ENCODE results near the gene NUFIP2.
"Not testable (repeated sequence)": the region's sequence is repeated elsewhere in the genome, so short reads cannot be mapped to it uniquely, and the experiment has no call there.

Gene NUFIP2

DNA sequence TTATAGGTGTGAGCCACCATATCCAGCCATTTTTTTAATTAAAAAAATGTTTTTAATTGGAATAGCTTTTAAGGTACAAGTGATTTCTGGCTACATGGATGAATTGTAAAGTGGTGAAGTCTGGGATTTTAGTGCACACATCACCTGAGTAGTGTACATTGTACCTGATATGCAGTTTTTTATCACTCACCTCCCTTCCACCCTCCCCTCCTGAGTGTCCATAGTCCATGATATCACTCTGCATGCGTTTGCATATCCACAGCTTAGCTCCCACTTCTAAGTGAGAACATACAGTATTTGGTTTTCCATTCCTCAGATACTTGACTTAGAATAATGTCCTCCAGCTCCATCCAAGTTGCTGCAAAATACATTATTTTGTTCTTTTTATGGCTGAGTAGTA lies 60.6 kb downstream of the NUFIP2 start:
- in situ Hi-C loops (cut with HindIII; ENCODE audit: low sequenced_read_pairs): no loop called here
- no peak overlapping the region for H3K4me3 ChIP-seq (ENCODE audit: low read depth, low read length)
- DNase-seq (ENCODE audit: low read depth): no peak
- TF ChIP-seq, protein P1, sequence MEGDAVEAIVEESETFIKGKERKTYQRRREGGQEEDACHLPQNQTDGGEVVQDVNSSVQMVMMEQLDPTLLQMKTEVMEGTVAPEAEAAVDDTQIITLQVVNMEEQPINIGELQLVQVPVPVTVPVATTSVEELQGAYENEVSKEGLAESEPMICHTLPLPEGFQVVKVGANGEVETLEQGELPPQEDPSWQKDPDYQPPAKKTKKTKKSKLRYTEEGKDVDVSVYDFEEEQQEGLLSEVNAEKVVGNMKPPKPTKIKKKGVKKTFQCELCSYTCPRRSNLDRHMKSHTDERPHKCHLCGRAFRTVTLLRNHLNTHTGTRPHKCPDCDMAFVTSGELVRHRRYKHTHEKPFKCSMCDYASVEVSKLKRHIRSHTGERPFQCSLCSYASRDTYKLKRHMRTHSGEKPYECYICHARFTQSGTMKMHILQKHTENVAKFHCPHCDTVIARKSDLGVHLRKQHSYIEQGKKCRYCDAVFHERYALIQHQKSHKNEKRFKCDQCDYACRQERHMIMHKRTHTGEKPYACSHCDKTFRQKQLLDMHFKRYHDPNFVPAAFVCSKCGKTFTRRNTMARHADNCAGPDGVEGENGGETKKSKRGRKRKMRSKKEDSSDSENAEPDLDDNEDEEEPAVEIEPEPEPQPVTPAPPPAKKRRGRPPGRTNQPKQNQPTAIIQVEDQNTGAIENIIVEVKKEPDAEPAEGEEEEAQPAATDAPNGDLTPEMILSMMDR (IDR thresholded peaks at IDR 0.05; ENCODE audit: low read depth, low read length, missing control alignments): no peak

DNA sequence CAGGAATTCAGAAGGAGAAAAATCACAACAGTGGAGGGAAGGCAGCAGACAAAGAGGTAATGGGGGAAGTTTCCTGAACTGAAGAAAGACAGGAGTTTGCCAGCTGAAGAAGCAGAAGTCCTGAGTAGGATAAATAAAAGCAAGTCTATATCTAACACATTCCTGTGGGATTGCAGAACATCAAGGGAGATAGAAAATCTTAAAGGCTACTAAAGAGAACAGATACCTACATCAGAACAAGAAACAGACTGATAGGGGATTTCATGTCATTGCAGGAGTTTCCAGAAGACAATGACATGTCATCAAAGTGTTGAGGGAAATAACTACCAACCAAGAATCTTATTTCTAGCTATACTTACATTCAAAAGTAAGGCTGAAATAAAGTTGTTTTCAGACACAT lies 68.6 kb downstream of the NUFIP2 start:
- TF ChIP-seq, protein P1 (IDR thresholded peaks at IDR 0.05; ENCODE audit: low read depth, low read length, missing control alignments): no peak
- in situ Hi-C loops (cut with HindIII; ENCODE audit: low sequenced_read_pairs): no loop called here
- DNase-seq (ENCODE audit: low read depth): no peak
- H3K4me3 ChIP-seq (ENCODE audit: low read depth, low read length): no peak overlapping the region

DNA sequence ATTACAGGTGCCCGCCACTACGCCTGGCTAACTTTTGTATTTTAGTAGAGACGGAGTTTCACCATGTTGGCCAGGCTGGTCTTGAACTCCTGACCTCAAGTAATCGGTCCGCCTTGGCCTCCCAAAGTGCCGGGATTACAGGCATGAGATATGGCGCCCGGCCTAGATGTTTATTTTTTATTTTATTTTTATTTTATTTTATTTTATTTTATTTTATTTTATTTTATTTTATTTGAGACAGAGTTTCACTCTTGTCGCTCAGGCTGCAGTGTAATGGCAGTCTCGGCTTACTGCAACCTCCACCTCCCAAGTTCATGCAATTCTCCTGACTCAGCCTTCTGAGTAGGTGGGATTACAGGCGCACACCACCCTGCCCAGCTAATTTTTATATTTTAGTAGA lies 72.6 kb downstream of the NUFIP2 start:
- in situ Hi-C loops (cut with HindIII; ENCODE audit: low sequenced_read_pairs); H3K4me3 ChIP-seq (ENCODE audit: low read depth, low read length); DNase-seq (ENCODE audit: low read depth): not testable (repeated sequence)

DNA sequence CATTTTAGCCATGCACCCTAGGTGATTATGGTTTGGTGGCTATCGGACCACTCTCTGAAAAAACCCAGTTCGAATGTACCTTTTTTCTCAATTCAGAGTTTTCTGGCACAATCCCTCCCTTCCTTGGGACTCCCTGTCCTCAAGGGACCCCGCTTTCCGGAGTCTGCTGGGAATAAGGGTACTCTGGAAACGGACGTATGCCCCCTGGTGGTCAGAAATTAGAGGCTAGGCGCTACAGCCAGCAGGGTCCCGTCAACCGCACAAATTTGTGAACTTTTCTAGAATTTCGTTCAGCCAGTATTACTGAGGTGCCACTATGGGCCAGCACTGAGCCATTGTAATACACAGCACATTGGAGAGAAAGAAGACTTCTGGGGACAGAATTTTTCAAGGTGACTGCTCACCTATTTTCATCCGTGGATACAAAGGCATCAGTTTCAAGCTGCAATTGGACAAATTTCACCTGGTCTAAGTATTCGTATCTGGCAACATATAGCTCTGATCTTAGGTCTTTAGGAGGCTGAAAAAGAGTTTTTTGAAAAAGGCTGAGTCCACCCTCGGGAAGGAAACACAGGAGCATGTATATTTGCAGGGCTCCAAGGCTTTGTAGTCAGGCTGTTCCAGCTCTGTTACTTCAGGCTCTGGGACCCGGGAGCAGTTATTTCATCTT lies 74.4 kb downstream of the NUFIP2 start:
- TF ChIP-seq, protein P1 (IDR thresholded peaks at IDR 0.05; ENCODE audit: low read depth, low read length, missing control alignments): peak; percentile 93
- in situ Hi-C loops (cut with HindIII; ENCODE audit: low sequenced_read_pairs): no loop called here
- no peak overlapping the region for H3K4me3 ChIP-seq (ENCODE audit: low read depth, low read length)
- peak; percentile 78 for DNase-seq (ENCODE audit: low read depth)

DNA sequence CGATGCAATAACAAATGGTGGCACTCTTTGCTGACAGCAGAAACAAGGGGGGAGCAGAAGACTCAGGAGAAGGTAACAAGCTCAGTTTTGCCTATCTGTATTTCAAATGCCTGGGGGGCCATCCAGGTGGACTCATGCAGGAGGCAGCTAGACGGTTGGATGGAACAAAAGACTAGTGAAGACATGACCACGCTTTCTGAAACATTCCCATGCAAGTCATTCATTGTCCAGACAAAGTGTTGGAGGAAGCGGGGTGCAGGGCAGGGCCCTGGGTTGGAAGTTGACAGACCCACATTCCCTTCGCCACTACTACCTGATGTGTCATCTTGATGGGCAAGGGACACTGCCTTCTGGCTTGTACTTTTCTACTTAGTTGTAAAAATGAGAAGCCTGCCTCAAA lies 77.1 kb downstream of the NUFIP2 start:
- no peak overlapping the region for H3K4me3 ChIP-seq (ENCODE audit: low read depth, low read length)

DNA sequence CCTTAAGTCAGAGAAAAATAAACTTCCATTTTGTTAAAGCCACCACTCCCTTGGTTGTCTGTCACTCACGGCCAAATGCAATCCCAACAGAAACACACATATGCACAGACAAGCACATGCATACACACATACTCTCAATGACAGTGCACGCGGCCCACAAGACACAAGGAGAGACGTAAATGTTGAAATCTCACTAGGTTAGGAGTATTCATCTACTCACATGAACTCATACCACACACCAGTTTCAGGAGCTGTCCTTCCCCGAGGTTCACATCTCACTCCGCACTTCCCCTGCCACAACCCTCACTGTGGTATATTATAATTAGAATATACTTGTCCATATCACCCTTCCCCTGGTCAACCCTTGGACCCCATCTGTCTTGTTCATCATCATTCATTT lies 77.8 kb downstream of the NUFIP2 start:
- H3K4me3 ChIP-seq (ENCODE audit: low read depth, low read length): no peak overlapping the region
- TF ChIP-seq, protein P1 (IDR thresholded peaks at IDR 0.05; ENCODE audit: low read depth, low read length, missing control alignments): no peak
- in situ Hi-C loops (cut with HindIII; ENCODE audit: low sequenced_read_pairs): no loop called here
- no peak for DNase-seq (ENCODE audit: low read depth)

More for the DNA sequence above, 77.1 kb downstream of the NUFIP2 start:
- in situ Hi-C loops (cut with HindIII; ENCODE audit: low sequenced_read_pairs): no loop called here
- no peak for DNase-seq (ENCODE audit: low read depth)
- TF ChIP-seq, protein P1 (IDR thresholded peaks at IDR 0.05; ENCODE audit: low read depth, low read length, missing control alignments): no peak

DNA sequence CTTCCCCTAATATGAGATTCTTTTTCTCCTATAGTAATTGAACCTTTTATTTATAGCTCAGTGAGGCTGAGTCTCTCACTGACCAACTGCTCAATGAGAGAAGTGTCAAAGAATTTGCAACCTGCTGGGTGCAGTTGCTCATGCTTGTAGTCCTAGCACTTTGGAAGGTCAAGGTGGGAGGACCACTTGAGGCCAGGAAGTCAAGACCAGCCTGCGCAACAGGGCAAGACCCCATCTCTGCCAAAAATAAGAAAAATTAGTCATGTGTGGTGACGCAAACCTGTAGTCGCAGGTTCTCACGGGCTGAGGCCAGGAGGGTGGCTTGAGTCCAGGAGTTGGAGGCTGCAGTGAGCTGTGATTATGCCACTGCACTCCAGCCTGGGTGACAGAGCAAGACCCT lies 78.2 kb downstream of the NUFIP2 start:
- DNase-seq (ENCODE audit: low read depth): peak; percentile 34
- in situ Hi-C loops (cut with HindIII; ENCODE audit: low sequenced_read_pairs): no loop called here
- TF ChIP-seq, protein P1 (IDR thresholded peaks at IDR 0.05; ENCODE audit: low read depth, low read length, missing control alignments): no peak

More for the DNA sequence above, 78.2 kb downstream of the NUFIP2 start:
- H3K4me3 ChIP-seq (ENCODE audit: low read depth, low read length): no peak overlapping the region
